ENCODE results near the gene NSMF. TPM values are rescaled to one million over a fixed set of nuclear protein-coding genes. Genes with fewer than 3 reads are reported as not detected.

Gene NSMF
- total and polyA plus RNA-seq, 2 of the 8 experiments (the other 6 are each of a cell fraction or from before 2014, with no cell fraction given), result 56.7 to 65.1 TPM

GRCh38 chr9:137456061-137456863, 2.9 kb downstream of the NSMF start:
- Histone ChIP-seq H3K23ac (ENCODE audit: insufficient read length) (no peak overlapping the region), H3K4ac (replicated peaks; ENCODE audit: insufficient read length, low read depth, low read length) (no peak overlapping the region), H3K27ac (ENCODE audit: low read depth, low read length) (no peak overlapping the region), H3K79me1 (ENCODE audit: low read depth, low read length) (peaks cover 3% of the 10 kb centered on the region; the same call in 1 of the 2 replicates), H2AFZ (ENCODE audit: low read length) (no peak overlapping the region), H2BK5ac (ENCODE audit: low read depth, low read length) (no peak overlapping the region), H2BK20ac (ENCODE audit: low read length) (no peak overlapping the region), H3K56ac (replicated peaks; ENCODE audit: insufficient read length, low read depth, low read length) (no peak overlapping the region), H3K9ac (replicated peaks in 1 of 4; ENCODE audit: extremely low read depth in 1 of 4, low read depth in 3 of 4, low read length in 3 of 4) (no peak overlapping the region), H2AK5ac (ENCODE audit: low read depth, low read length) (no peak overlapping the region), H3K18ac (ENCODE audit: extremely low read depth, low read length) (no peak overlapping the region), H3K27me3 (replicated peaks in 1 of 4; ENCODE audit: control insufficient read depth in 3 of 4, extremely low read depth in 1 of 4, insufficient read depth in 3 of 4, low read length in 3 of 4) (peaks cover 0 to 8% (median 2%) of the 10 kb centered on the region in 4 experiments; a peak in 3 of 7 replicates), H4K91ac (replicated peaks; ENCODE audit: insufficient read length, low read length) (no peak overlapping the region), H2BK15ac (ENCODE audit: low read length) (no peak overlapping the region), H4K20me1 (replicated peaks in 1 of 2; ENCODE audit: control insufficient read depth in 1 of 2, insufficient read depth in 2 of 2, low read length in 2 of 2) (peaks cover 0 to 13% of the 10 kb centered on the region in 2 experiments), H2BK120ac (replicated peaks; ENCODE audit: low read depth, low read length) (no peak overlapping the region), H3K23me2 (ENCODE audit: low read depth, low read length) (peaks cover 13% of the 10 kb centered on the region; the same call in 1 of the 2 replicates), H3K14ac (ENCODE audit: insufficient read length) (no peak overlapping the region), H3K79me2 (ENCODE audit: control insufficient read depth in 1 of 2, insufficient read depth in 2 of 2, low read length in 2 of 2) (no peaks in the 10 kb centered on the region; a peak in 1 of 4 replicates), H4K8ac (ENCODE audit: extremely low read depth, insufficient read depth, low read length) (no peak overlapping the region), H3K4me3 (ENCODE audit: extremely low read depth in 1 of 4, insufficient read depth in 2 of 4, low read depth in 3 of 4, low read length in 4 of 4) (no peak overlapping the region), H4K5ac (ENCODE audit: insufficient read length, low read depth, low read length) (no peak overlapping the region), H3K4me1 (replicated peaks in 1 of 4; ENCODE audit: control insufficient read depth in 3 of 4, insufficient read depth in 4 of 4, low read length in 3 of 4) (peaks cover 0 to 25% (median 20%) of the 10 kb centered on the region in 4 experiments; a peak in 6 of 7 replicates), H3K9me3 (ENCODE audit: insufficient read depth in 2 of 2, low read depth in 1 of 2, low read length in 1 of 2) (no peaks in the 10 kb centered on the region), H3K4me2 (ENCODE audit: insufficient read depth in 1 of 2, low read depth in 2 of 2, low read length in 2 of 2) (no peak overlapping the region), H3K36me3 (ENCODE audit: control insufficient read depth in 2 of 4, insufficient read depth in 4 of 4, low read length in 3 of 4) (peaks cover 0 to 14% (median 7%) of the 10 kb centered on the region in 4 experiments; a peak in 7 of 8 replicates), H2BK12ac (ENCODE audit: low read depth, low read length) (no peak overlapping the region)
- FAIRE-seq (no peak), DNase-seq (ENCODE audit: low read depth in 1 of 2, low spot score in 2 of 2) (no peak)
- WGBS, 2 experiments (ENCODE audit: extremely low coverage in 1 of 2, insufficient coverage in 1 of 2, insufficient read length in 1 of 2, insufficient replicate concordance in 2 of 2, low coverage in 1 of 2, low lambda C conversion rate in 2 of 2, missing lambda C conversion rate in 1 of 2), result 92% methylated on average over 12 of the region's 12 CpGs; no CpG with 5 or more reads in 1 of the 2 experiments
- ChIA-PET POLR2A (ENCODE audit: partially characterized antibody) (interaction anchor here (1.6 to 3.6 kb wide), 2 partner anchors 12 to 216 kb away, joined by 5 to 28 read pairs; partner anchors contain the start of gene TUBB4B), CTCF (ENCODE audit: partially characterized antibody) (interaction anchor here (0.7 to 1.4 kb wide), 6 partner anchors 11 to 153 kb away, joined by 3 to 5 read pairs (median 4); no protein-coding TSS in a partner anchor)
- TF ChIP-seq TAF1 (IDR thresholded peaks at IDR 0.05; ENCODE audit: low read depth, low read length), result no peak
- no peak for TF ChIP-seq YY1 (IDR thresholded peaks at IDR 0.05; ENCODE audit: low read depth, low read length)
- TF ChIP-seq RXRA (IDR thresholded peaks at IDR 0.05; ENCODE audit: insufficient read depth, low read depth, low read length), result no peak
- TF ChIP-seq GTF2F1 (IDR thresholded peaks at IDR 0.05; ENCODE audit: borderline replicate concordance, low read depth, low read length), result no peak
- no peak for TF ChIP-seq KDM4A (IDR thresholded peaks at IDR 0.05; ENCODE audit: low read depth, low read length, severe bottlenecking)
- TF ChIP-seq USF2 (IDR thresholded peaks at IDR 0.05; ENCODE audit: low read length), result no peak
- TF ChIP-seq EP300 (IDR thresholded peaks at IDR 0.05; ENCODE audit: borderline replicate concordance in 1 of 2, low read depth in 2 of 2, low read length in 2 of 2), result no peak

Measured in H1 (cell line).